Measurements from ENCODE around the gene PDZD2.
A peak's percentile ranks its signal among the peaks of the same experiment; 100 is the strongest.

The PDZD2 gene

GRCh38 chr5:32088214-32088613, 449.3 kb downstream of the PDZD2 start:
- DNase-seq, result no peak

- DNase-seq, result no peak
Measured at GRCh38 chr5:32089146-32090000, 450.4 kb downstream of the PDZD2 start.

- no peak for DNase-seq
Measured at GRCh38 chr5:32090026-32090754, 451.3 kb downstream of the PDZD2 start.

- no peak for DNase-seq
Measured at GRCh38 chr5:32090755-32091128, 451.8 kb downstream of the PDZD2 start.

GRCh38 chr5:32092938-32093812, 454.2 kb downstream of the PDZD2 start:
- peak in 4 of 5 donors; percentile 24 to 60 (median 52) for DNase-seq

GRCh38 chr5:32094691-32095090, 455.8 kb downstream of the PDZD2 start:
- no peak for DNase-seq

DNA sequence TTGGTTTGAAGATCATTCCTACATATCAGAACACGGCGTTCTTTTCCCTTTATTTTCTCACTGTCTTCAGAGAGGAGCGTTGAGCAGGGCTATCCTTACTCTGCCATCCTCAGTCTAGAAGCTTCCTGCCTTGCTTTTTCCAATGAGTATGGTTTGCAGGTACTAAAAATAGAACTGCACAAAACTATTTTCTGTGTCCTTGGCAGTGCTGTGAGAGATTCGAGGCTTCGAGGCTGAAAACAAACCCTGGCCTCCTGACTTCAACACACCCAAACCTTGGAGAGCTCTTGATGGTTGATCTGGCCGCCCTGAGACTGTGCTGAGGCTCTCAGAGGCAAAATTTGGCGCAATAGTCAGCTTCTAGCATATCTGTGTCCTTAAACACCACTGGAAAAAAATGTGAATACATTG, 456.3 kb downstream of the PDZD2 start:
- no peak for DNase-seq

DNA sequence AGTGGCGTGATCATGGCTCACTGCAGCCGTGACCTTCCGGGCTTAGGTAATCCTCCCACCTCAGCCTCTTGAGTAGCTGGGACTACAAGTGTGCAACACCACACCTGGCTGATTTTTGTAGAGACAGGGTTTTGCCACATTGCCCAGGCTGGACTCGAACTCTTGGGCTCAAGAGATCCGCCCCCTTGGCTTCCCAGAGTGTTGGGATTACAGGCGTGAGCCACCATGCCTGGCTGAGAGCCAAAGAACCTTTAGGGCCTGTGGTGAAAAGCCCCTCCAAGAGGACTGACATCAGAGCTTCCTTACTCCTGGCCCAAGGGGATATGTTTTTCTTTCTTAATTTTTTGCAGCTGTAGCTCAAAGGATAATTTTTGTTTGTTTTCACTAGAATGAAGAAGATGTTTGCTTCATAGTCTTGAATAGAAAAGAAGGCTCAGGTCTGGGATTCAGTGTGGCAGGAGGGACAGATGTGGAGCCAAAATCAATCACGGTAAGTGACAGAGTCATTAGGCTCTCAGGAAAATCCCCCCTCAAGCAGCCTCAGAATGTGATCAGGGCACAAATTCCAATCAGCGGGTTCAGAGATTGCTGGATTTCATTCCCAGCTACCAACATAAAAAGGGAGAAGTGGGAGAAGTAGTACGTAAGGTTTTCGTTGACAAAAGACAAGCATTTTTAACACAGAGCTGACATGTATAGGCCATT, 458.1 kb downstream of the PDZD2 start:
- DNase-seq, result no peak

- no peak for DNase-seq
Measured at GRCh38 chr5:32098291-32098690, 459.4 kb downstream of the PDZD2 start.

- no peak for DNase-seq
Measured at GRCh38 chr5:32098890-32099310, 460.0 kb downstream of the PDZD2 start.

- DNase-seq, result no peak
Measured at GRCh38 chr5:32099486-32100035, 460.6 kb downstream of the PDZD2 start.

- no peak for DNase-seq
Measured at GRCh38 chr5:32100230-32100629, 461.3 kb downstream of the PDZD2 start.

DNA sequence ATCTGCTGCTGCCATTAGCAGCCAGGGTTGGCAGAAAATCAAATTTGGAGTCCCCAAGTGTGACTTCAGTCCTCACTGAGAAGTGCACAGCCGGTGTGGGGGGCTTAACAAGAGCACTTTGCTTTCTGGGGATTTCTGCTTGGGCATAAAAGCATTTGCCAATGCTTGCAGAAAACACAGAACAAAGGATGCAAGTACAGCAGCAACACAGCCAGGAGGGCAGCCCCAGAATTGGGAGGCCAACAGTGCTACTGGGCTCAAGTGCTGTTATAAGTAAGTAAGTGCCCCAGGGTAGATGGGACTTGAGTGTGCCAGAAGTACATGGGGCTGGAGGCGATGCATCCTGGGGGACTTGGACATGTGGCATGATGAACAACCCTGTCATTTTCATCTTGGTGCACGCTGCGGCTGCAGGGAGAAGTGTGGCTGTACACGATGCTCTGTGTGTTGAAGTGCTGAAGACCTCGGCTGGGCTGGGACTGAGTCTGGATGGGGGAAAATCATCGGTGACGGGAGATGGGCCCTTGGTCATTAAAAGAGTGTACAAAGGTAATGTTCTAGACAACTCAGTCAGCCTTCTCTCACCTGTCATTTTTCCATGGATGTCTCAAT, 461.9 kb downstream of the PDZD2 start:
- no peak for DNase-seq

GRCh38 chr5:32102254-32102986, 463.5 kb downstream of the PDZD2 start:
- DNase-seq, result no peak

GRCh38 chr5:32103521-32103920, 464.6 kb downstream of the PDZD2 start:
- no peak for DNase-seq

GRCh38 chr5:32107291-32107690, 468.4 kb downstream of the PDZD2 start:
- DNase-seq, result no peak

- DNase-seq, result no peak
Measured at GRCh38 chr5:32108167-32108566, 469.2 kb downstream of the PDZD2 start.

DNA sequence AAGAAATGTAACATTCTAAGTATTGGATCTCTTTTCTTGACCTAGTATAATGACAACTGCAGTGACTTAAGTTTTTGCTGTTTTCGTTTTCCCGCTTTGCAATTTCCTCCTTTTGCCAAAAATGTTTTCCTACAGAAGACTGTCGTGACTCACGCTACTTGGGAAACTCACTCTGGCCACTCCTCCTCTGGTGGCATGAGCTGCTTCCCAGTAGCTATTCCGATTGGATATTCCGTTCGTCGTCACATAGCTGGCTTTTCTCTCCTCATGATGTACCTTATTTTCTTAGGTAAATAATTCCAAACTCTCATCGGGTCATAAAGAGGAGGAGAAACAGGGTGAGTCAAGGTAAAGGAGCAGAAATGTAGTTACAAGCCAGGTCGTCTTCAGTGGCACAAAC, 470.3 kb downstream of the PDZD2 start:
- no peak for DNase-seq

- DNase-seq, result no peak
Measured at GRCh38 chr5:32110111-32110696, 471.3 kb downstream of the PDZD2 start.

- DNase-seq, result no peak
Measured at GRCh38 chr5:32115985-32116384, 477.1 kb downstream of the PDZD2 start.
